ENCODE data around the gene BCL2L12.

The BCL2L12 gene

DNA sequence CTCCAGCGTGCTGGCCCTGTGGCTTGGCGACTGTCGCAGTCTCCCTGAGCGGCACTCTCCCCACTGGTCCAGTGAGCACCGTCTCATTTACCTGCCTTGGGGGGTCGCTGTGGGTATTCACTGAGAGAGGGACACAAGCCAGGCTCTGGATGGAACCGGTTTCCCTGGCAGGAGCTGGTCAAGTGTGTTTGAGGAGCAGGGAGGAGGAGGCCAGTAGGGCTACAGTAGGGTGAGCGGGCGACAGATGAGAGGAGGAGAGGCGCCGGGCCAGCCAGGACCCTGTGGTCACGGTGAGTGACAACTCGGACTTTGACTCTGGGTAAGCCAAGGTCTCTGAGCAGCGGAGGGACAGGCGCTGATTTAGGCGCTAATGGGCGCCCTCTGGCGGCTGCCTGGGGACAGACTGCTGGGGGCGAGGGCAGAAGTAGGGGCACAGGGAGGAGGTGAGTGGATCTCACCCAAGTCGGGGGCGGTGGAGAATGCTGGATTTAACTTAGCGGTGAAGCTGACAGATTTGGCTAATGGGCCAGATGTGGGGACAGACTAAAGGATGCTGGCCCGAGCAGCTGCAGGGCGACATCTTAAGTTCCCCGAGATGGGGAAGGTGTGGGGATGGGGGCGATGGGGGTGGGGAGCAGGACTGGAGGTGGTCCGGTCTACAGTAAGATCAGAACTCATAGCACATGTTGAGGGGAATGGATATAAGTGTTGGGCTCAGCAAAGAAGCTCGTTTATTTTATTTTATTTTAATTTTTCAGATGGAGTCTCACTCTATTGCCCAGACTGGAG is 6.6 kb downstream of the BCL2L12 start:
- Histone ChIP-seq H3K9ac (ENCODE audit: low read depth, low read length) (peak overlapping the region; percentile 64), H3K4me3 (ENCODE audit: low read length) (peak overlapping the region; percentile 56)

DNA sequence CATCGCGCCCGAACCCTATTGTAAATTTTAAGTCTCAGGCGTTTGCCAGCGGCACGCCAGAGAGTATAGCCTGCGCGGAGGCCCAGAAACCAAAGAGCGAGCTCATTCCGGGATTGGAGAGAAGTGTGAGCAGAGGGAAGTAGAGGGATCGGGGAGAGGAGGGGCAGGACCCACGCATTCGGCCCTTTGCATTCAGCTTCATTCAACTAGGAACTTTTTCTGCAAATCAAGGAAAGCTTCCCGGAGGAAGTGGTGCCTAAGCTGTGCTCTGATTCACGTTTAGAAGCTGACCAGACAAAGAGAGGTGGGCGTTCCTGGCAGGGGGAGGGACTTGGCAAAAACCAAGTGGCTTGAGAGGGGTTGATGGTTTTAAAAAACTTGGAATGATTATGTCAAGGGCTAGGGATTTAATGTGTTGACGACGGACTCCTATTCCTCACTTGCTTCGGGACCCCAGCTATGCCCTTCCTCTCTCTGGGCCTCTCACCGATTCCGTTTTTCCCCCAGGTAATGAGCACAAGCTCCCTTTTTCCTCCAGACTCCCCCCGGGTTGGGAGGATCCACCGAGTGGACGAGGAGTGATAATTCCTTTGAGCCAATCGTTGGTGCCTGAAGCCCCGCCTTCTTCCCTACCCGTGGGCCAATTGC is 10.5 kb downstream of the BCL2L12 start:
- peak overlapping the region; percentile 68 for H3K4me3 ChIP-seq (ENCODE audit: low read length)
- no peaks in the 10 kb centered on the region for H3K9me3 ChIP-seq (replicated peaks; ENCODE audit: low read length)
- H3K27me3 ChIP-seq (ENCODE audit: control insufficient read depth, insufficient read depth, low read length), result no peaks in the 10 kb centered on the region
- peak overlapping the region; percentile 89 for H3K9ac ChIP-seq (ENCODE audit: low read depth, low read length)
- H3K4me1 ChIP-seq (ENCODE audit: control insufficient read depth, insufficient read depth, low read length), result peaks cover 32% of the 10 kb centered on the region
- H3K4me2 ChIP-seq (ENCODE audit: low read length), result peak overlapping the region; percentile 91
- peaks cover 4% of the 10 kb centered on the region for H3K36me3 ChIP-seq (ENCODE audit: insufficient read depth, low read length)

More for the DNA sequence above, 6.6 kb downstream of the BCL2L12 start:
- Histone ChIP-seq H3K4me1 (ENCODE audit: control insufficient read depth, insufficient read depth, low read length) (peaks cover 17% of the 10 kb centered on the region), H3K27me3 (ENCODE audit: control insufficient read depth, insufficient read depth, low read length) (no peaks in the 10 kb centered on the region), H3K9me3 (replicated peaks; ENCODE audit: low read length) (no peaks in the 10 kb centered on the region), H3K4me2 (ENCODE audit: low read length) (peak overlapping the region; percentile 70), H3K36me3 (ENCODE audit: insufficient read depth, low read length) (peaks cover 3% of the 10 kb centered on the region)

DNA sequence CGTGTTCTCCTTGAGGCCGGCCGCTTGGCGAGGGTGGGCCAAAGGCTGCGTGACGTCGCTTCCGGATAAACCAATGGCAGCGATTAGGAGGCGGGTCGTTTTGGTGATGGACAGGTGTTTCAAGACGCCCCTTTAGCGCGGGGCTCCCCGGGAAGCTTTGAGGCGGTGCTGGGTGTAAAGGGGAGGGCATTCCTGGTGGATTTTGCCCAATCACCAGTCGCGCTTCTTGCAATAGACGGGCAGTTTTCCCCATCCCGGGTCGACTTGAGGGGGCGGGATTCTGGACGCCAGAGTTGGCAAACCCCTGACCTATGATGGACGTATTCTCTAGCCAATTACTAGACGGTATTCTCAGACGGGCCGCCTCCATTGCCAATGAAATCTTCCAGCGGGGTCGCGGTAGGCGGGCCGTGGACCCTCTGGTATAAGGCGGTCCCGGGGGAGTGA is 11.1 kb downstream of the BCL2L12 start:
- Histone ChIP-seq H3K4me2 (ENCODE audit: low read length) (peak overlapping the region; percentile 94), H3K36me3 (ENCODE audit: insufficient read depth, low read length) (peaks cover 6% of the 10 kb centered on the region), H3K9me3 (replicated peaks; ENCODE audit: low read length) (no peaks in the 10 kb centered on the region), H3K9ac (ENCODE audit: low read depth, low read length) (peak overlapping the region; percentile 99), H3K4me3 (ENCODE audit: low read length) (peak overlapping the region; percentile 99), H3K4me1 (ENCODE audit: control insufficient read depth, insufficient read depth, low read length) (peaks cover 29% of the 10 kb centered on the region), H3K27me3 (ENCODE audit: control insufficient read depth, insufficient read depth, low read length) (no peaks in the 10 kb centered on the region)

DNA sequence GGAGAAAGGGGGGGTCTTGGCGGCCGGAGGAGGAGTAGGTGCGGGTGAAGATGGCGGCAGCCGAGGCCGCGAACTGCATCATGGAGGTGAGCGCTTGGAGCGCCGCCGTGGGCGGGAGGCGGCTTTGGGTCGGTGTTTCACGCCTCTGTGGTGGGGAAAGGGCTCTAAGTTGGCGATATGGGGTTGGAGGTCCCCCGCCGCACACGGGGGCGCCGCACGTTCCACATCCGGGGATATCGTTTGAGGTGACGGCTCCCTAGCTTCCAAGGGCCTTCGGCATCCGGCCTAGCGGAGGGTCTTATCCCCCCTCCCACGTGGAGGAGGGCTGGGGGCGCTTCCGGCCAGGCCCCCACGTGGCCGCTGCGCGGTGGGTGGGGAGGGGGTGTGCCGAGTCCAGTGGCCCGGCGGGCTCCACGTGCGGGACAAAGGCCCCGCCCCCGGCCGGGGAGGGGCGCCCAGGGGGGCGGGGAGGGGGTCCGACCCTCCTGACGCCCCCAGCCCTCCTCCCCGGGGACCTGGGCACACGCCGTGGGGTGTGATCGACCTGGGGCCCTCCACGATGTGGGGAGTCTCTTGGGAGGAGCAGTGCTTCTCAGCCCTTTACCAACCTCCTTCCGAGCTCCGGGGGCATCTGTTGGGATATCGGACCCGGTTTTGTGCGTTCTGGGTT is 11.6 kb downstream of the BCL2L12 start, which contains the start of gene PRMT1:
TSS of gene PRMT1 (plus strand) at position 41 of the 670 bp plus-strand sequence. CDS start at position 51, 10 bp downstream.
- Histone ChIP-seq H3K9me3 (replicated peaks; ENCODE audit: low read length) (no peaks in the 10 kb centered on the region), H3K27me3 (ENCODE audit: control insufficient read depth, insufficient read depth, low read length) (no peaks in the 10 kb centered on the region), H3K9ac (ENCODE audit: low read depth, low read length) (peak within 1 kb of the TSS; percentile 99), H3K4me2 (ENCODE audit: low read length) (peak within 1 kb of the TSS; percentile 94), H3K36me3 (ENCODE audit: insufficient read depth, low read length) (peaks cover 11% of the 10 kb centered on the region), H3K4me1 (ENCODE audit: control insufficient read depth, insufficient read depth, low read length) (peaks cover 25% of the 10 kb centered on the region), H3K4me3 (ENCODE audit: low read length) (peak within 1 kb of the TSS; percentile 99)

DNA sequence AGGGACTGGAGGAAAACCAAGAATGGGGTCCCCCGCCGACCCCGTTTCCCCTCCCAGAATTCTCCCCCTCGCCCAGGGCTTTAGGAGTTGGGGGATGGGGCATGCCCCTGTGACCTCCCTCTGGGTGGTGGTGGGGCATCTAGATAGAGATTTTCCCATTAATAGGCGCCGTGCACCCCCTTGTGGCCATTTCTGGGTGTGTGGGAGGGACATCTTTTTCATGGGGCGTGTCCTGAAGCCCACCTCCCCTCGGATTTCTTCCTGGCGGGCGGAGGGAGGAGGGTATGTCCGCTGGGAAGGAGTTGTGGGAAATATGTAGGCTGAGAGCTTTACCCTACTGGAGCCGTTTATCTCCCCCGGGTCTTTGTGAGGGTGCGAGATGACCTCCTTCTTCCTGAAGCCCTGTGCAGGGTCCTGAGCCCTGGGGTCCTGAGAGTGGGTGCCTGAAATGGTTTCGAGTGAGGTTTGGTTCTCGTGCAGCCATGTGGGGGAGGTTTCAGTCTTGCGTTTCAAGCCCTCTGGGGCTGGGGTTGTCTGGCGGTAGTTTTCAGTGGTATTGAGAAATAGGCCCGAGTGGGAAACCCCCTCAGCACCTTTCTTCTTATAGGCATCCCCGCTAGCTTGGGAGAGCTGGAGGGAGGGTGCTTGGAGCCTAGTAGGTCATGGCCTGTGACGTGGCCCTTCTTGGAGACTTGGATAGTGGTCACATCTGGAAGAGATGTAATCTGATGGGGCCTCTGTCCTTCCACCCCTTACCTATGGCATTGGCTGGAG is 12.4 kb downstream of the BCL2L12 start:
- Histone ChIP-seq H3K36me3 (ENCODE audit: insufficient read depth, low read length) (peaks cover 15% of the 10 kb centered on the region), H3K9me3 (replicated peaks; ENCODE audit: low read length) (no peaks in the 10 kb centered on the region), H3K4me1 (ENCODE audit: control insufficient read depth, insufficient read depth, low read length) (peaks cover 25% of the 10 kb centered on the region), H3K27me3 (ENCODE audit: control insufficient read depth, insufficient read depth, low read length) (no peaks in the 10 kb centered on the region), H3K4me3 (ENCODE audit: low read length) (peak overlapping the region; percentile 99), H3K9ac (ENCODE audit: low read depth, low read length) (peak overlapping the region; percentile 99), H3K4me2 (ENCODE audit: low read length) (peak overlapping the region; percentile 94)

DNA sequence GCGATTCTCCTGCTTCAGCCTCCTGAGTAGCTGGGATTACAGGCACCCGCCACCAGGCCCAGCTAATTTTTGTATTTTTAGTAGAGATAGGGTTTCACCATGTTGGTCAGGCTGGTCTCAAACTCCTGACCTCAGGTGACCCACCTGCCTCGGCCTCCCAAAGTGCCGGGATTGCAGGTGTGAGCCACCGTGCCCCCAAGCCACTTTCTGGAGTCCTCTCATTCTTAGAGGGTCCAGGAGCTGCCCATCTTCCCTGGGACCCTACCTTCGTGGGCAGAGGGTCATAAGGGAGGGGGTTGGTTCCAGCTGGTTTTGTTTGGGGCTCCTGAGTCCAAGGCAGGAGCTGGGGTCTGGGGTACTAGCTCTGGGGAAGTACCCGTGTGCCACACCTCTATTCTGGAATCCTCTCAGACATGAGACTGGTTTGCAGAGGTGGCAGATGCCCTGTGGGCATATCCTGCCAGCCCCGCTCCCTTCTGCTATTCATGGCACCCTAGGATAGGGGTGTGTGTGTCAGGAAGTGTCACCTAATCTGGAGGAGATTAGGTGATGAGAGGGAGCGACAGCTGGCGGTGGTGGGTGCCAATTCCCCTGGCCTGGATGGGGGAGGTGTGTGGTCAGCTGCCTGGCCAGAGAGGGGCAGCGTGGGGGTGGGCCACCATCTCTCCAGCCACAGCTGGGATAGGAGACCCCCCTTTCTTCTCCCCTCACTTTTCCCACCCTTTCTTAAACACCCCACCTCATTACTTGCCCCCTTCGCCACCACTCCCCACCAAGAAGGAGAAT is 13.4 kb downstream of the BCL2L12 start:
- H3K4me2 ChIP-seq (ENCODE audit: low read length), result peak overlapping the region; percentile 65
- peaks cover 24% of the 10 kb centered on the region for H3K36me3 ChIP-seq (ENCODE audit: insufficient read depth, low read length)
- H3K27me3 ChIP-seq (ENCODE audit: control insufficient read depth, insufficient read depth, low read length), result no peaks in the 10 kb centered on the region
- peak overlapping the region; percentile 0 for H3K9ac ChIP-seq (ENCODE audit: low read depth, low read length)
- H3K4me1 ChIP-seq (ENCODE audit: control insufficient read depth, insufficient read depth, low read length), result peaks cover 25% of the 10 kb centered on the region
- no peak overlapping the region for H3K4me3 ChIP-seq (ENCODE audit: low read length)
- H3K9me3 ChIP-seq (replicated peaks; ENCODE audit: low read length), result no peaks in the 10 kb centered on the region

DNA sequence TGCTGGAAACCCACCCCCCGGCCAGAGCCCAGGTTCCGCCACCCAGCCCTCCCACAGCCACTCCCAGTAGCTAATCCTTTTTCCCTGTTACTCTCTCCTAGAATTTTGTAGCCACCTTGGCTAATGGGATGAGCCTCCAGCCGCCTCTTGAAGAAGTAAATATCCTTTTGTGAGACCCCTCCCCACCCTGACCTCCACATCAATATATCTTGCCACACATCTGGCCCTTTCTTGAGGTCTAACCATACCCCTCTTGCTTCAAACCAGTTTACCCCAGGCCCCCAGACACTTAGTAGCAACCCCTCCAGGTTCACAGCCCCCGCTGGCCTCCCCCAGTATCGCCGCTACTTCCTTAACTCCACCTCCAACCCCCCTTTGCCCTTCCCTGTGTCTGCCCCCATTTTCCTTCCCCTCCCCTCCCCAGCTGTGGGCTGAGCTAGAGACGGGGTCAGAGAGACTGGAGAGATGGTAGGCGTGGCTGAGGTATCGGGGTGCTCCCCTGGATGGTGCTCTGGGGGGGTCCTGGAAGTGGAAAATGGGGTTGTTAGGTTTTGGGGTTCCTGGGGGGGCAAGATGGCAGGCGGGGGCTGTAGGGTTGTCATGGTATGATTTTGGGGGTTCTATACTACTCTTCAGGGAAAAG is 14.2 kb downstream of the BCL2L12 start:
- peak overlapping the region; percentile 26 for H3K9ac ChIP-seq (ENCODE audit: low read depth, low read length)
- H3K4me2 ChIP-seq (ENCODE audit: low read length), result peak overlapping the region; percentile 65
- H3K27me3 ChIP-seq (ENCODE audit: control insufficient read depth, insufficient read depth, low read length), result no peaks in the 10 kb centered on the region
- H3K9me3 ChIP-seq (replicated peaks; ENCODE audit: low read length), result no peaks in the 10 kb centered on the region
- peaks cover 22% of the 10 kb centered on the region for H3K4me1 ChIP-seq (ENCODE audit: control insufficient read depth, insufficient read depth, low read length)
- H3K4me3 ChIP-seq (ENCODE audit: low read length), result peak overlapping the region; percentile 18
- H3K36me3 ChIP-seq (ENCODE audit: insufficient read depth, low read length), result peaks cover 31% of the 10 kb centered on the region

DNA sequence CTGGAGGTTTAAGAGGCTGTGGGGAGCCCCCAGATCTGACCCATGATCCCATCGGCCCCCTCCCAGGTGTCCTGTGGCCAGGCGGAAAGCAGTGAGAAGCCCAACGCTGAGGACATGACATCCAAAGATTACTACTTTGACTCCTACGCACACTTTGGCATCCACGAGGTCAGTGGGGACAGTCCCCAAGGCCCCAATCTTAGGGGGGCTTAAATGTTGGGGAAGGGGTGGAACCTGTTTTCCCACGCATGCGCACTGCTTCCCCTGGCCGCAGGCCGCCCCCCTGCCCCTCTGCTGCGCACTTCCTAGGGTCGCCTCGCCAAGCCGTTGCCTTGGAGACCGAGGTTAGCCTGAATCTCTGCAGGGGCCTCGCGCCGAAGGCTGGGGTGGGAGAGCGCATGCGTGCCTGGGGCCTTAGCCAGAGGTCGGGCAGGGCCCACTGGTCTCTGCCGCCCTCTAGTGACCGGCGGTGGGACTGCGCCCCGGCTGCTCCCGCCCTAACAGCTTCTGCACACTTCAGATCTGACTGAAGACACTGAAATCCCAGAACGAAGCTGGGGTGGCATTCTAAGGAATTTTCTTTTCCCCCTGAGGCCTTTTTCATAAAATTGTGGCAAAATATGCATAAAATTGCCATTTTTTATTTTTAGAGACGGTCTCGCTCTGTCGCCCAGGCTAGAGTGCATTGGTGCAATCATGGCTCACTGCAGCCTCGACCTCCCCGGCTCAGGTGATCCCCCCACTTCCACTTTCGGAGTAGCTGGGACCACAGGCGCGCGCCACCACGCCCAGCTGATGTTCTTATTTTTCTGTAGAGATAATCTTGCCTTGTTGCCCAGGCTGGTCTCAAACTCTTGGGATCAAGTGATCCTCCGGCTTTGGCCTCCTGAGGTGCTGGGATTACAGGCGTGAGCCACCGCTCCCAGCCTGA is 15.0 kb downstream of the BCL2L12 start:
- Histone ChIP-seq H3K36me3 (ENCODE audit: insufficient read depth, low read length) (peaks cover 39% of the 10 kb centered on the region), H3K9ac (ENCODE audit: low read depth, low read length) (peak overlapping the region; percentile 26), H3K4me3 (ENCODE audit: low read length) (peak overlapping the region; percentile 18), H3K27me3 (ENCODE audit: control insufficient read depth, insufficient read depth, low read length) (no peaks in the 10 kb centered on the region), H3K4me2 (ENCODE audit: low read length) (peak overlapping the region; percentile 65), H3K9me3 (replicated peaks; ENCODE audit: low read length) (no peaks in the 10 kb centered on the region), H3K4me1 (ENCODE audit: control insufficient read depth, insufficient read depth, low read length) (peaks cover 21% of the 10 kb centered on the region)

DNA sequence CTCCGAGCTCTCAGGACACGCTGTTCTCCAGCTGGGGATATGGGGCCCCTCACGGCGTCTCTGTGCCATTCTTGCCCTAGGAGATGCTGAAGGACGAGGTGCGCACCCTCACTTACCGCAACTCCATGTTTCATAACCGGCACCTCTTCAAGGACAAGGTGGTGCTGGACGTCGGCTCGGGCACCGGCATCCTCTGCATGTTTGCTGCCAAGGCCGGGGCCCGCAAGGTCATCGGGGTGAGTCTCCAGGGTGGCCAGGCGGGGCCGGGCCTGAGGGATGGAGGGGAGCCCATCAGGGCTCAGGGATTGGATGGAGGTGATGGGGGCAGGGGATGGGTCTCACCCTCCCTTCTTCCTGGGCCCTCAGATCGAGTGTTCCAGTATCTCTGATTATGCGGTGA is 16.1 kb downstream of the BCL2L12 start:
- Histone ChIP-seq H3K36me3 (ENCODE audit: insufficient read depth, low read length) (peaks cover 47% of the 10 kb centered on the region), H3K27me3 (ENCODE audit: control insufficient read depth, insufficient read depth, low read length) (no peaks in the 10 kb centered on the region), H3K4me3 (ENCODE audit: low read length) (no peak overlapping the region), H3K4me2 (ENCODE audit: low read length) (no peak overlapping the region), H3K9ac (ENCODE audit: low read depth, low read length) (no peak overlapping the region), H3K4me1 (ENCODE audit: control insufficient read depth, insufficient read depth, low read length) (peaks cover 17% of the 10 kb centered on the region), H3K9me3 (replicated peaks; ENCODE audit: low read length) (no peaks in the 10 kb centered on the region)
